BE2C (cell line): ENCODE results near the gene CDH13.

Experiments used
- DNase-seq: peaks from one replicate; pipeline ENCODE4 v3.0.0-alpha.2; 2020
- H3K27me3 ChIP-seq: fragments of 250-450 bp; sonication (Bioruptor Pico); 2 replicates; pipeline ENCODE4 v1.5.1; 2020; ENCODE audit warnings: mild to moderate bottlenecking
- H3K36me3 ChIP-seq: fragments of 250-450 bp; sonication (Bioruptor Pico); 2 replicates; pipeline ENCODE4 v1.5.1; 2020; ENCODE audit warnings: mild to moderate bottlenecking
- H3K4me1 ChIP-seq: fragments of 250-450 bp; sonication (Bioruptor Pico); 2 replicates; pipeline ENCODE4 v1.5.1; 2020
- H3K4me3 ChIP-seq: 2 replicates; pipeline ENCODE4 v1.5.1; 2011; ENCODE audit warnings: low read depth, low read length
- H3K9me3 ChIP-seq: fragments of 250-450 bp; sonication (Bioruptor Pico); 2 replicates; pipeline ENCODE4 v1.5.1; 2020
- CTCF ChIP-seq: IDR thresholded peaks from 2 replicates; pipeline ENCODE4 v1.5.1; 2012; ENCODE audit warnings: mild to moderate bottlenecking, low read depth, low read length

CDH13 gene

GRCh38 chr16:83070416-83071209, 443.8 kb downstream of the CDH13 start:
- Histone ChIP-seq H3K9me3 (no peaks in the 10 kb centered on the region), H3K4me3 (no peak overlapping the region), H3K4me1 (no peaks in the 10 kb centered on the region), H3K27me3 (no peaks in the 10 kb centered on the region), H3K36me3 (no peaks in the 10 kb centered on the region)
- DNase-seq = no peak
- TF ChIP-seq CTCF = no peak

- Histone ChIP-seq H3K27me3 (no peaks in the 10 kb centered on the region), H3K4me3 (no peak overlapping the region), H3K4me1 (no peaks in the 10 kb centered on the region), H3K36me3 (no peaks in the 10 kb centered on the region), H3K9me3 (no peaks in the 10 kb centered on the region)
- no peak for TF ChIP-seq CTCF
- no peak for DNase-seq
These were observed 449.2 kb downstream of the CDH13 start for GRCh38 chr16:83075956-83076355.

DNA sequence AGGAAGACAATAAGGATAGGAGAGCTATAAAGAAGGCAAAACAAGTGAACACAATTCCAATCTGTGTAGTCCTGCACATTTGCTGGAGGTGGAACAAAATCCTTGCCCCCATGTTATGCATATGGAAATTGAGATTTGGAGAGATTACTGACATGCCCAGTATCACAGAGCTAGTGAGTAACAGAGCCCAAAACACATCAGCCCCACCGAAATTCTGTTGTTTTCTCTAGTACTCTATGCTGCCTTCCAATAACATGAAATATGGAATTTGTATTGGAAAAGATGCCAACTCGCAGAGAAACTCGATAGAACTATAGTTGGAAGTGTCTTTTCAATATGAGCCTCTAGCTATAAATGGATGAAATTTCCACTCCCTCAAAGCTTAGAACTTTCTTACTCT, 456.6 kb downstream of the CDH13 start:
- TF ChIP-seq CTCF = no peak
- no peaks in the 10 kb centered on the region for H3K27me3 ChIP-seq
- DNase-seq = no peak
- no peak overlapping the region for H3K4me3 ChIP-seq
- H3K9me3 ChIP-seq = 0 out of 2 replicates have a peak, but pooled peaks cover 4% of the 10 kb centered on the region
- no peaks in the 10 kb centered on the region for H3K4me1 ChIP-seq
- H3K36me3 ChIP-seq = no peaks in the 10 kb centered on the region

- Histone ChIP-seq H3K4me3 (no peak overlapping the region), H3K27me3 (no peaks in the 10 kb centered on the region), H3K36me3 (no peaks in the 10 kb centered on the region), H3K9me3 (0 out of 2 replicates have a peak, but pooled peaks cover 8% of the 10 kb centered on the region), H3K4me1 (no peaks in the 10 kb centered on the region)
- TF ChIP-seq CTCF = no peak
- DNase-seq = no peak
These were observed 458.9 kb downstream of the CDH13 start for GRCh38 chr16:83085660-83086059.

DNA sequence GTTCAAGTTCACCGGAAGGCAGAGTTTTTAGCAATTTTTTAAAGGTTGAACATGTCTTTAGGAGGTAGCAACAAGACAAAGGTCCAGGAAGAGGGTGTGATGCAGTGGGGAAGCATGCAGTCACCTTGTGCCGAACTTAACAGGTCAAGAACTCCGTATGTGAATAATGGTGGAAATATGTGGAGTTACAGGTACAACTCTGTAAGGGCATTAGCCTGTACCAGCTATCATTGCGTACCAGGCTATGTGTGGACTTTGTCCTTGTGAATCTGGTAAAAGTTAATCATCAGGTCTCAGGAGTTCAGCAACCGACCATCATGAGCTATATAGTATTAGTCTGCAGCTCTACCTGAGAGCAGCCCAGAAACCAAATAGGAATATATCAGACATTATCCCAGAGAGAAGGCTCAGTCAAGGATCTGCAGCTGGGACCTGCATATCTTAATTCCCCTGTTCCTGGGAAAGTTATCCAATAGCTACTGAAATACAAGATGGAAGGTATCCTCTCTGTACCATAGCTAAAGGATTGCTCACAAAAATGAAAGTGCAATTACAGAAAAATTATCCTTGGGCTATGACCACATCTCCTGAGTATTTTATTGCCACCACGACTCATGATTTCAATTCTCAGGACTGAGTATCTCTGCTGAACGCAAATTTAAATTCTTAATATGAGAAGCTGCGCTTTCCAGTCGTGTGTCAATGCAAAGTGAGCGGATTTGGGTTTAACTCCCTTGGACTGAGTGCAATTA, 469.3 kb downstream of the CDH13 start:
- Histone ChIP-seq H3K9me3 (no peaks in the 10 kb centered on the region; the same call in 1 of the 2 replicates), H3K36me3 (no peaks in the 10 kb centered on the region), H3K27me3 (no peaks in the 10 kb centered on the region), H3K4me1 (no peaks in the 10 kb centered on the region), H3K4me3 (no peak overlapping the region)
- no peak for TF ChIP-seq CTCF
- no peak for DNase-seq

DNA sequence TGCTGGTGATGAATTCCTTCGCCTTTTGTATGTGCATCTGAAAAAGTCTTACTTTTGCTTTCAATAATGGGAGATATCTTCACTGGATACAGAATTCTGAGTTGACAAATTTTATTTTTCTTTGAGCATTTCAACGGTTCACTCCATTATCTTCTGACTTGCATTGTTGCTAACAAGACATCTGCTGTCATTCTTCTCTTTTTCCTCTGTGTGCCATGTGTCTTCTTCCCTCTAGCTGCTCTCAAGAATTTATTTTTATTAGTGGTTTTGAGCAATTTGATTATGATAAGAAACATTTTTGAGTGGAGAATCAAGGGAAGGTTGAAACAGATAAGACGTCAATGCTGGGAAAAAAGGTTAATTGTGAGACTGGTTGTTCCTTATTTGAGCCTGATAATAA, 471.8 kb downstream of the CDH13 start:
- H3K4me3 ChIP-seq = no peak overlapping the region
- H3K36me3 ChIP-seq = no peaks in the 10 kb centered on the region
- TF ChIP-seq CTCF = no peak
- H3K9me3 ChIP-seq = no peaks in the 10 kb centered on the region; the same call in 1 of the 2 replicates
- DNase-seq = no peak
- no peaks in the 10 kb centered on the region for H3K27me3 ChIP-seq
- no peaks in the 10 kb centered on the region for H3K4me1 ChIP-seq
